ENCODE measurements around the gene TMEM94. TPM values are rescaled to one million over a fixed set of nuclear protein-coding genes. Genes with fewer than 3 reads are reported as not detected.

The TMEM94 gene
- total RNA-seq, 1 experiment from 2014 or later: 61.4 TPM

DNA sequence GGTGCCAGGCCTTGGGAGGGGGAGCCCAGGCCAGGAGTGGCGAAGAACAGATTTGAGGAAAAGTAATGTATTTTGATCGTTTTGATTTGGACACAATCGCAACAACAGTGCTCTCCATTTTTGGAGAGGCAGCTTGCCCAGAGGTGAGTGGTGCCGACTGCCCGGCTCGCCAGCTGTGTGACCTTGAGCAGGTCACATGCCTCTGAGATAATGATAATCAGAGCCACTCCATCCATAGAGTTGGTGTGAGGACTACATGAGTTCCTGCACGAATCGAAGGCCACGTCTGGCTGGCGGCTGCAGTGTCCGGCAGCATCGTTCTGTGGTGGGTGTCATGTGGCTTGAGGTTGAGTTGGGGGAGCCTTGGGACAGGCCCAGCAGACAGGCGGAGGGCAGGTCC lies 89.7 kb downstream of the TMEM94 start:
- no peak for DNase-seq
- no peak overlapping the region for H3K14ac ChIP-seq (ENCODE audit: insufficient read depth, low read length)
- H3K4ac ChIP-seq (ENCODE audit: low read depth, low read length): no peak overlapping the region
- no peak overlapping the region for H2BK15ac ChIP-seq (ENCODE audit: low read depth, low read length)
- no peak overlapping the region for H3K9ac ChIP-seq (ENCODE audit: extremely low read depth, insufficient read length, low read length)
- H3K4me2 ChIP-seq (ENCODE audit: insufficient read depth, insufficient read length, low read length): no peak overlapping the region
- H3K4me1 Mint-ChIP-seq: peaks cover 32 to 40% of the 10 kb centered on the region in 2 experiments
- no peak overlapping the region for H2BK5ac ChIP-seq (ENCODE audit: insufficient read length, low read length)
- no peak overlapping the region for H3K23ac ChIP-seq (ENCODE audit: insufficient read length, low read depth, low read length)
- no peak overlapping the region for H2BK120ac ChIP-seq (ENCODE audit: low read depth, low read length, poor library complexity, severe bottlenecking)
- H3K4me3 Mint-ChIP-seq: no peak overlapping the region
- H3K27ac ChIP-seq (ENCODE audit: insufficient read length, low read depth, low read length): no peak overlapping the region
- no peaks in the 10 kb centered on the region for H3K9me3 ChIP-seq (ENCODE audit: control insufficient read depth, low read depth, low read length)
- H3K27me3 Mint-ChIP-seq (ENCODE audit: low read depth): no peaks in the 10 kb centered on the region
- 0 out of 7 replicates have a peak overlapping the region, but pooled peaks of 1 of the 3 experiments have one; percentile 28 for H3K27ac Mint-ChIP-seq
- no peaks in the 10 kb centered on the region for H4K20me1 ChIP-seq (ENCODE audit: control insufficient read depth, insufficient read depth, insufficient read length)
- no CpG with 5 or more reads among the region's 13 CpGs for WGBS (ENCODE audit: extremely low coverage, insufficient read length, low lambda C conversion rate)
- H3K9me3 Mint-ChIP-seq: no peaks in the 10 kb centered on the region
- H2BK12ac ChIP-seq (ENCODE audit: insufficient read length, low read depth, low read length): no peak overlapping the region
- H2AFZ ChIP-seq (ENCODE audit: low read length): no peak overlapping the region
- H4K5ac ChIP-seq (ENCODE audit: insufficient read length, low read depth, low read length): no peak overlapping the region
- no peak overlapping the region for H4K91ac ChIP-seq (ENCODE audit: insufficient read length, low read depth, low read length)
- no peak overlapping the region for H3K18ac ChIP-seq (ENCODE audit: insufficient read length, low read depth, low read length)
- TF ChIP-seq, protein P1, sequence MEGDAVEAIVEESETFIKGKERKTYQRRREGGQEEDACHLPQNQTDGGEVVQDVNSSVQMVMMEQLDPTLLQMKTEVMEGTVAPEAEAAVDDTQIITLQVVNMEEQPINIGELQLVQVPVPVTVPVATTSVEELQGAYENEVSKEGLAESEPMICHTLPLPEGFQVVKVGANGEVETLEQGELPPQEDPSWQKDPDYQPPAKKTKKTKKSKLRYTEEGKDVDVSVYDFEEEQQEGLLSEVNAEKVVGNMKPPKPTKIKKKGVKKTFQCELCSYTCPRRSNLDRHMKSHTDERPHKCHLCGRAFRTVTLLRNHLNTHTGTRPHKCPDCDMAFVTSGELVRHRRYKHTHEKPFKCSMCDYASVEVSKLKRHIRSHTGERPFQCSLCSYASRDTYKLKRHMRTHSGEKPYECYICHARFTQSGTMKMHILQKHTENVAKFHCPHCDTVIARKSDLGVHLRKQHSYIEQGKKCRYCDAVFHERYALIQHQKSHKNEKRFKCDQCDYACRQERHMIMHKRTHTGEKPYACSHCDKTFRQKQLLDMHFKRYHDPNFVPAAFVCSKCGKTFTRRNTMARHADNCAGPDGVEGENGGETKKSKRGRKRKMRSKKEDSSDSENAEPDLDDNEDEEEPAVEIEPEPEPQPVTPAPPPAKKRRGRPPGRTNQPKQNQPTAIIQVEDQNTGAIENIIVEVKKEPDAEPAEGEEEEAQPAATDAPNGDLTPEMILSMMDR (conservative IDR thresholded peaks at IDR 0.05): no peak
- no peak overlapping the region for H4K8ac ChIP-seq (replicated peaks; ENCODE audit: insufficient read length, low read depth, low read length)
- no peak overlapping the region for H2AK5ac ChIP-seq (ENCODE audit: insufficient read length, low read length)
- H3K79me2 ChIP-seq (ENCODE audit: insufficient read depth, low read length): no peaks in the 10 kb centered on the region
- H3K56ac ChIP-seq (ENCODE audit: insufficient read length, low read depth, low read length): no peak overlapping the region
- no peak overlapping the region for H2BK20ac ChIP-seq (ENCODE audit: low read depth, low read length, poor library complexity, severe bottlenecking)
- H3T11ph ChIP-seq (ENCODE audit: low read length): no peak overlapping the region
- H3K79me1 ChIP-seq (ENCODE audit: insufficient read depth, low read depth, low read length, poor library complexity, severe bottlenecking): no peaks in the 10 kb centered on the region
- peaks cover 0 to 16% (median 4%) of the 10 kb centered on the region in 3 experiments; a peak in 3 of 7 replicates for H3K36me3 Mint-ChIP-seq (ENCODE audit: insufficient read depth in 1 of 3, low read depth in 3 of 3)
- peaks cover 4% of the 10 kb centered on the region; the same call in 1 of the 2 replicates for H3K4me1 ChIP-seq (ENCODE audit: insufficient read depth, low read length)
- peaks cover 5% of the 10 kb centered on the region for H3K23me2 ChIP-seq (ENCODE audit: insufficient read length, low read depth, low read length, poor library complexity, severe bottlenecking)
- H3K27me3 ChIP-seq (ENCODE audit: insufficient read depth, low read length): no peaks in the 10 kb centered on the region
